Activated CD8-positive, alpha-beta memory T cell treated with anti-CD3 and anti-CD28 coated beads for 4 hours (primary cell): Measurements from ENCODE around the gene CAMK2B.

Experiments used
- DNase-seq, 2 donors: peaks; one replicate each; pipeline ENCODE4 v3.0.0-alpha.2; 2020; ENCODE audit warnings: low read depth in 2 of 2

CAMK2B gene

DNA sequence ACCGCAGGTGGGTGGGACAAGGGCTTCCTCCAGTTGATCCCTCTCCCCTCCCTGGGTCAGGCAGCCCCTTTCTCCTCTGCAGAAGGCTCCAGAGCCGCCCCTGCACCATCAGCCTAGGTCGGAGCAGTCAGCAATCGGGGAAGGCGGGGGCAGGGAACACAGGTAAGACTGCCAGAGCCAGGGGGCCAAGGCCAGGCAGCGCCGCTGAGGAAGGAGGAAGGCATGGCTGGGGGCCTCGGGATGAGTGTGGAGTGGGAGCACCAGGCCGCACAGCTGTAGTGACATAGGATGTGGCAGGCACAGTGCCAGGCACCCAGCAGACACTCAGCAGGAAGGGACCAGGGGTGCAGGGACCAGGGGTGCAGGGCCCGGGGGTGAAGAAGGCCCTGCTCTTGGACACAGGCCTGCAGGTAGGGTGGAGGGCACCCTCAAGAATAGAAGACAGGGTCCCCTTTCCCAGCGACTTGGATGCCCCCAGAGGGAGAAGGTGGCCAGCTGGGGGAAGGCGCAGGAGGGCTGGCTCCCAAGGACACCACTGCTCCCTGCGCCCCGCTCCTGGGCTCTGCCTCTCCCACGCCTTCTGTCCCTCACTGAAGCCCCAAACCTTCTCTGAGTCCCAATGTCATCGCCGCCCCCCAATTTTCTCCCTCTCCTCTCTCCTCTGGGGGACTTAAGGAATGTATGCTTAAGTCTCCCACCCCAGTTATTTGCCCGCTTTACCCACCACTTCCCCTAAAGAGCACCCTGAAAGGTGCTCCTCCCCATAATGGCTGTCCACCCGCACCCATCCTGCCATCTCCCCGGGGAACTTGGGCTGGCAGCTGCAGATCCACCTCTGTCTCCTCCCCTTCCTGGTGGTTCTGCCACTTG lies 38.5 kb downstream of the CAMK2B start:
- no peak for DNase-seq

DNA sequence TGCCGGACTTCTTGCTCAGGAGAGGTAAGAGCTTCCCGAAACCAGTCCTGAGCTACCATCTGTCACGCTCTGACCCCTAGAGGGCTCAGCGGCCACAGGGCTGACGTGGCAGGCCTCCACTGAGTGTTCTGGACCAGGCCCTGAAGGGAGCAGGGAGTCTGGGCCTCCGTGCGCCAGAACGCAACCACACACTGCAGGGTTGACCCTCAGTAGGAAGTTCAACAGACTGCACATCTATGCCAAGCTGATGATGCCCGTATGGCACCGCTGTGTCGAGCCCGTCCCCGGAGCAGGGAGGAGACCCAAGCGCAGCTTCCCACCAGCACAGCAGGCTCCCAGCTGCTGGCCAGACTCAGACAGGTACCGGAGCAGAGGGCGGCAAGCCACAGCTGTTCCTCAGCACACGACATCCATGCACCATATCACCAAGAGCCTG lies 39.2 kb downstream of the CAMK2B start:
- DNase-seq: no peak

- no peak for DNase-seq
These were observed 39.8 kb downstream of the CAMK2B start for GRCh38 chr7:44285561-44285960.

DNA sequence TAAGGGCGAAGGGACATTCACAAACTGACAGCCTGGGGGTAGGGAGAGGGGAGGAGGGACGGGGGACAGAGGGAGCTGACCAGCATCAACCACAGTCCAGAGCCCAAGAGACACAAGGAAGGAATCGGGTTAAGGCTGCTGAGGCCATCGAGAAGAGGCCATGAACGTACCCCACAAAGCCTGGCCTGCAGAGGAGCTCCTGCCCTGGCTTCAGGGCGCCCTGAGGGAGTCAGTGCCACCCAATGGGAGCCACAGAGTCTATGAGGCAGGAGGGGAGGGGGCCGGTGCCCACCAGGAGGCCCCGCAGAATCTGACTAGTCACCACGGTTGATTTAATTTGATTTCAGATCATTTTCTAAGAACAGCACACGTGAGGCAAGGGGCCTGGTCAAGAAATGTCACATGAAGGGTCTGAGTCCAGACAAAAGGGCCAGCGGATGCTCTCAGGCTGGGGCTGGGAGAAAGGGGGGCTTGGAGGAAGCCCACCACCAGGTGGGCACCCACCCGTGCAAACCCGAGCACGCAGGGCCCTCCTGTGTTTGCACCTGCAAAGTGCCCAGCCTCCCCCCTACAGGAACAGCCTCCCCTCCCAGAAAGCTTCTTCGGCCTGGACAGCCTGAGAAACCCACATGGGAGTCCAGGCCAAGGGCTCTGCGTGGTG lies 40.4 kb downstream of the CAMK2B start:
- no peak for DNase-seq

DNA sequence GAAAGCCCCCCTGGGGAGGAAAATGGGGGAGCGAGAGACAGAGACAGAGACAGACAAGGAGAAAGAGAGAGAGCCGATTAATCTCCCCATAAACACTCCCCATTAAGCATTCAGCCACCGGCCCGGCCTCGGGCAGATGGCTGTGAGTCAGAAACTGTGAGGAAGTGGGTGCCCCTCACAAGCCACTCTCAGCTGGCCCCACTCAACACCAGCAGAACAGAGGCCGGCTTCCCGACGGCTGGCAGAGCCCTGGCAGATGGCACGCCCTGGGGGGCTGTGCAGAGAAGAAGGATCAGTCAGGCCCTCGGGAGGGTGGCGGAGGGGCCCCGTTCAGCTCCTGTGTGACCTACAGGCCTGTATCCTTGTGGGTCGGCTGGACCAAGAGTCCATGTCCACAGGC lies 41.2 kb downstream of the CAMK2B start:
- DNase-seq: no peak

DNA sequence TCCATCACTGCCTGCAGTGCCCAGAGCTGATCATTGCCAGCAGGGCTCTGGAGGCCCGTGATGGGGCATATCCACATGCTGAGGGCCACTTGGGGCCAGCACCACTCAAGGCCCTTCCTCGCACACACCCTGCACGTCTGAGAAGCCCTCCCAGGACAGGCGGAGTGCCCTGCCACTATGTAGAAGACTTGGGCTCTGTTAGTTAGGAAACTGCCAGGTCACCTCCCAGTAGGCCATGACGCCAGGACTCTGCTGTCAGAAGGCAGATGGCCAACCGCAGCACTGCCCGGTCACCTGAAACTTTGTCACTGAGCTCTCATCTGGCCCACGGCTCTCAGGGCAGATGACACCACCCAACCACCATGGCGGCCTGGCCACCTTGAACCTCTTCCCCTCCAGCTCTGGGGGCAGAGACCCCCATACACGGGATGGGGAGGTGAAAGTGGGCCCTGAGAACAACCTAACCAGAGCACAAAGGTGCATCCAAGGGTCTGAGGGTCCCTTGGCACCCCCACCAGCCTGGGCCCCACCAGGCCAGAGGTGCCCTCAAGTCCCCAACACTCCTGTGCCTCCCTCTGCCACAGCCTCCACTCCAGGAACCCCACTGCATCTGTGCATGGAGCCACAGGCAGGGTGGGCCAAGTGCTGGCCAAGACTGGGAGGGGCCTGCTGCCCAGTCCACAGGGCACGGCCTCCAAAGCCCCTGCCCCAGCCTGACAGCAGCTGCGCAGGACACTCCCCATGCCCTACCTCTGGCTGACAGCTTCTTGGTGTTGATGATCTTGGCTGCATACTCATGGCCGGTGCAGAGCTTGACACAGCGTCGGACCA lies 41.8 kb downstream of the CAMK2B start:
- DNase-seq: no peak

GRCh38 chr7:44282601-44283171 lies 42.7 kb downstream of the CAMK2B start:
- DNase-seq: no peak

GRCh38 chr7:44281811-44282600 lies 43.4 kb downstream of the CAMK2B start:
- no peak for DNase-seq

- DNase-seq: no peak
These were observed 44.2 kb downstream of the CAMK2B start for GRCh38 chr7:44280993-44281721.

GRCh38 chr7:44280636-44280992 lies 44.8 kb downstream of the CAMK2B start:
- DNase-seq: no peak

DNA sequence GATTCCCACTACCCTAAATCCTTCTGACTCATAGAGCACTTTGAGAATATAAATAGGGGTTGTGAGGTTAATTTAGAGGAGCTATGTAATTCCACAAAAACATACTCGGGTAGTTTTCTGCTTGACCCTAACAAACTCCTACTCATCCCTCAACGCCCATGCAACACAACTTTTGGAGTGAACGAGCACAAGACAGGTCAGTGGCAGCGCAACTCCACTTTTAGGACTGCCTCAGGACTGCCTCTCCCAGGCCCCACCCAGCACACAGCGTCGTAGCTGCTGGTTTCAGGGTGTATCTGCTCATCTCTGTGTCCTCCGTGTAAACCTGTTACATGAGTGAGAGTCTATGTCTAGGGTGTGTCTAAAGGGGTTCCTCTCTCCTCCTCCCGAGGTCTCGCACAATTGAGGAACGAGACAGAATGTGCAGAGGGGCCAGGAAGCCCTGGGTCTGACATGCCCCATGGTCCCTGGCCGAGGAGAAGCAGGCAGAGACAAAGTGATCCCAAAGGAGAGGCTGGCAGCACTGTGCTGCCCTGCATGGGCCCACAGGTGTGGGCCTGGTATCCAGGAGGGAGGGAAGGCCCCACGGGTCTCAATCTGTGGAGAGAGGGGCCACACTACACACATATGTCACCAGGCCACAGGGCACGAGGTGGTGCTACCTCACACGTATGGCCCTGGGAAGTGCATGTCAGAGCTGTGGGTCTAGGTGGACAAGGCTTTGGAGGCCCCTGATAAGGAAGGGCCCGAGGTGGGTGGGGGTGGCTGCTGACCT lies 45.5 kb downstream of the CAMK2B start:
- DNase-seq: no peak

DNA sequence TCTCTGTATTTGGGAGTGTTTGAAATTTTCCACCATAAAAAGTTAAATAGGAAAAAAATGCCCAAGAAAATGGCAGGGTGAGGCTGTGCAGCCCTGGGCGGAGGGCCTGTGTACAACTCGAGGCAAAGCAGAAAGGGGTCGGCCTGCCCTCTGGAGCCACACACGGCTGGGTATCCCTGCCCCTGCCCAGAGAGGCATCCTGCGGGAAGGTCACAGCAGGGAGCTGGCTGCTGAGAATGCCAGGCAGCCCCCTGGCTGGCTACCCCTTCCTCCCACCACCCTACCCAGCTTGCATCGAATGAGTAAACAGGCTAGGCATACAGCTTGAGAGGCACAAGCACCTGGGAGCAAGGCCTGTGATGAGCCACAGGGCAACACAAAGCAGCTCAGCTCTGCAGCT lies 46.1 kb downstream of the CAMK2B start:
- DNase-seq: no peak

GRCh38 chr7:44278451-44279161 lies 46.8 kb downstream of the CAMK2B start:
- DNase-seq: no peak

DNA sequence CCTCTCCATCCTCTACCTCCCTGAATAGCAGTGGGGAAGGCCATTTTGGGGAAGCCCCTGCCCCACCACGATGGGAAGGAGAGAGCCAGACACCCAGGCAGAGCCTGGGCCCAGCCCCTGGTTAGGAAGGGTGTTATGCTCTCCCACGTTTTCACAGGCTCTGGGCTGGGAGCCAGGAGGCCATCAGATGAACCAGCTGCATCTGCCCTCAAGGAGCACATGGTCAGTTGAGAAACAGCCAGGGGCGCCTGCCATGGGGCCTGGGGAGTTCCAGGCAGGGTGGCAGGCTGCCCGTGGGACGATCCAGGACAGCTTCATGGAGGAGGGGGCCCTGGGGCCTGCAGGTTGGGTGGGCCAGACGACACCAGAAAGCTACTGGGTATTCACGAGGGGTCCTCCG lies 47.5 kb downstream of the CAMK2B start:
- DNase-seq: no peak

DNA sequence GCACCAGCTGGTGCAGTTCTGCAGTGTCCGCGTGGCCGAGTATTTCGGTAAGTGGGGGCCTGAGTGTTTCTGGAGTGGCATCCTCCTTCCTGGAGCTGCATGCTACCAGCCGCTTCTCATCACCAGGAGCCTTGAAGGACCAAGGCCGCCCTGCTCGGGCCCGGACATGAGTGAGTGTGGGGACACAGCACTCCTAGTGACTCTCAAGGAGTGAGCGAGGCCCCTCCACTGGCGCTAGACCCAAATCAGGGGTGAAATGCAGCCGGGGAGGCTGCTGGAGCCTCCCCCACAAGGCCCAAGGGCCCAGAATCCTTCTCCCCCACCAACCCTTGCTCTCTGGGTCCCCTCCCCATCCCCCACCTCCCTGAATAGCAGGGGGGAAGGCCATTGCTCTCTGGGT lies 48.0 kb downstream of the CAMK2B start:
- no peak for DNase-seq

- no peak for DNase-seq
These were observed 48.7 kb downstream of the CAMK2B start for GRCh38 chr7:44276571-44277221.

DNA sequence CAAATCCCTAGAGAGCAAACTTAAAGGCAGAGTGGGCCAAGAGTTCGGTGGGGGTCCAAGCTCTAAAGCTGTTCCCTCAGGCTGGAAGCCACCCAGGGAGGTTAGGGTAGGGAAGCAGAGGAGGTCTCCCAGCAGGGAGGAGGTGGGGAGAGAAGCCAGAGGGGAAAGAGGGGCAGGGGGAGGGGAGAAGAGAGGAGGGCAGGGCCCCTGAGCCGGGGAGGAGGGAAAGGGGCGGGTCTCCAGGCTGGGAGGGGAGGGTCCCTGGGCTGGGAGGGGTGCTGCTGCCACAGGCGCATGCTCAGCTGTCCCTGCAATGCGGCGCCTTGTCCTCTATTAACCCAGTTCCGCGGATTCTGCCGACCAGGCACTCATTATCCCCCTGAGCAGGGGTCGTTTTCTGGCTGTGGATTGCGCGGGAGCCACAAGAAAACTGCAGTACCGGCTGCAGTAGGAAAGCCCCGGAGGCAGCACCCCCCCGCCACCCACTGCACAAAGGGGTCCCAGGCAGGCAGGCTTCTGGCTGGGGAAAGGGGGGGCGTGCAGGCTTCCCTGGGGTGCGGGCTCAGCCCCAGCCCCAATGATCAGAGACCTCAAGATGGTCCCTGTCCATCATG lies 49.3 kb downstream of the CAMK2B start:
- DNase-seq: no peak

GRCh38 chr7:44275146-44275545 lies 50.2 kb downstream of the CAMK2B start:
- no peak for DNase-seq
